MCF 10A (cell line): Measurements from ENCODE around the gene ZNF274. TPM values are rescaled to one million over a fixed set of nuclear protein-coding genes. Genes with fewer than 3 reads are reported as not detected.
A peak's percentile ranks its signal among the peaks of the same experiment; 100 is the strongest.

Experiments used
- BruUV-seq: library from RNA; stranded (reverse); fragments of 400-500 nt; replicated peaks from 2 replicates; lab custom pipeline; 2021; lab: Mats Ljungman, UMichigan
- CTCF ChIA-PET: fragments of 300-600 bp; sonication (Branson Sonifier 250); formaldehyde crosslinking; extraction: SDS; loops from one replicate; lab custom pipeline; 2021; ENCODE audit warnings: antibody characterized with exemption, inconsistent platforms; lab: Yijun Ruan, JAX
- POLR2A ChIA-PET: fragments of 300-600, 350-650 bp; sonication (Branson Sonifier 250); formaldehyde crosslinking; extraction: SDS; loops from one replicate; lab custom pipeline; 2020; ENCODE audit warnings: antibody characterized with exemption, inconsistent platforms; lab: Yijun Ruan, JAX
- DNase-seq: peaks from one replicate; pipeline ENCODE4 v3.0.0-alpha.2; 2018; ENCODE audit not compliant: unreplicated experiment
- H3K27ac Mint-ChIP-seq: one replicate; pipeline ENCODE4 v1.8.0; 2022; ENCODE audit warnings: mild to moderate bottlenecking, low read depth, mixed read lengths; ENCODE audit not compliant: unreplicated experiment
- H3K27me3 Mint-ChIP-seq: one replicate; pipeline ENCODE4 v1.8.0; 2022; ENCODE audit warnings: mixed read lengths; ENCODE audit not compliant: insufficient read depth, unreplicated experiment
- H3K36me3 Mint-ChIP-seq: one replicate; pipeline ENCODE4 v1.8.0; 2022; ENCODE audit warnings: mild to moderate bottlenecking, moderate library complexity, mixed read lengths; ENCODE audit not compliant: insufficient read depth, unreplicated experiment
- H3K4me1 Mint-ChIP-seq: one replicate; pipeline ENCODE4 v1.8.0; 2022; ENCODE audit warnings: mixed read lengths; ENCODE audit not compliant: insufficient read depth, unreplicated experiment
- H3K4me3 Mint-ChIP-seq: one replicate; pipeline ENCODE4 v1.8.0; 2022; ENCODE audit warnings: mild to moderate bottlenecking, moderate library complexity, mixed read lengths; ENCODE audit not compliant: unreplicated experiment
- H3K9me3 Mint-ChIP-seq: one replicate; pipeline ENCODE4 v1.8.0; 2022; ENCODE audit warnings: mixed read lengths; ENCODE audit not compliant: unreplicated experiment
- intact Hi-C: fragments of 100-400 bp; cut with micrococcal nuclease; formaldehyde crosslinking; loops from 2 replicates; pipeline ENCODE4 v1.14.1; 2022
- total RNA-seq: library from RNA; stranded (reverse); gene quantifications from 2 replicates; pipeline ENCODE4 v1.2.3, GENCODE V29; 2022
- TF ChIP-seq, protein P1 (sequence below): fragments of 200-600 bp; IDR thresholded peaks from one replicate; pipeline ENCODE4 v1.8.0; 2022; ENCODE audit warnings: antibody characterized with exemption, mild to moderate bottlenecking; ENCODE audit not compliant: unreplicated experiment

The ZNF274 gene
- total RNA-seq, 1 experiment from 2014 or later: 27.1 TPM

DNA sequence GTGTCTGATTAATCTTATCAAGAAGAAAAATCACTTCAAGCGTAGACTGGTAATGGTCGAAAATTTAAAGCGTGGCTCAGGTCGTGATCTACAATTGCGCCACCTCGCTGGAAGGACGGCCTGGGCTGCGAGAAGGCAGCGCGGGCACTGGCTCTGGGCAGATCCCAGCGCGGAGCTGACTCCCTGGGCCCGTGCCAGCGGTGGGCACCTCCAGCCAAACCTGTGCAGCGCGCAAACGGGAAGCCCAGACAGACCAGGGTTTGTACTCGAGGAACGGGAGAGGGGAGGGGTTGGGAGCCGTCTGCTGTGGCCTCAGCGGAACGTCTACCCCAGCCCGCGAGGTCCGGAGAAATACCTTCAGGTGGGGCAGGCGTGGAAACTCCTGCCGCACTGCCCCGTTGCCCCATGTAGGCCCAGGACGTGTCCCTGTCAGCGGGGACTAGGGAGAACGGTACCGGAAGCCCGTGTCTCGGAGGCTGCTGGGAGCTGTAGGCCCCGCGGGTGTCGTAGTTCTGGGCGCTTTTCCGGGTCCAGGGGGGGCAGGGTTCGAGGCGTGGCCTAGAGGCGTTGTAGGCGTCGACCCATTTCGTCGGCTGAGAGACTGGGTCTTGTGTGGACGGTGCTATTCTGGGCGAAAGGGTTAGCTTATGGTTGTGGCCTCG lies 21.1 kb downstream of the ZNF274 start:
- Mint-ChIP-seq H3K27ac (no peak overlapping the region), H3K27me3 (no peaks in the 10 kb centered on the region), H3K36me3 (peaks cover 76% of the 10 kb centered on the region), H3K4me1 (no peaks in the 10 kb centered on the region), H3K9me3 (peaks cover 44% of the 10 kb centered on the region), H3K4me3 (no peak overlapping the region)
- intact Hi-C loops: no loop called here
- TF ChIP-seq, protein P1, sequence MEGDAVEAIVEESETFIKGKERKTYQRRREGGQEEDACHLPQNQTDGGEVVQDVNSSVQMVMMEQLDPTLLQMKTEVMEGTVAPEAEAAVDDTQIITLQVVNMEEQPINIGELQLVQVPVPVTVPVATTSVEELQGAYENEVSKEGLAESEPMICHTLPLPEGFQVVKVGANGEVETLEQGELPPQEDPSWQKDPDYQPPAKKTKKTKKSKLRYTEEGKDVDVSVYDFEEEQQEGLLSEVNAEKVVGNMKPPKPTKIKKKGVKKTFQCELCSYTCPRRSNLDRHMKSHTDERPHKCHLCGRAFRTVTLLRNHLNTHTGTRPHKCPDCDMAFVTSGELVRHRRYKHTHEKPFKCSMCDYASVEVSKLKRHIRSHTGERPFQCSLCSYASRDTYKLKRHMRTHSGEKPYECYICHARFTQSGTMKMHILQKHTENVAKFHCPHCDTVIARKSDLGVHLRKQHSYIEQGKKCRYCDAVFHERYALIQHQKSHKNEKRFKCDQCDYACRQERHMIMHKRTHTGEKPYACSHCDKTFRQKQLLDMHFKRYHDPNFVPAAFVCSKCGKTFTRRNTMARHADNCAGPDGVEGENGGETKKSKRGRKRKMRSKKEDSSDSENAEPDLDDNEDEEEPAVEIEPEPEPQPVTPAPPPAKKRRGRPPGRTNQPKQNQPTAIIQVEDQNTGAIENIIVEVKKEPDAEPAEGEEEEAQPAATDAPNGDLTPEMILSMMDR: no peak
- CTCF ChIA-PET: no interaction called here
- POLR2A ChIA-PET: no interaction called here
- no TSS peak for BruUV-seq
- DNase-seq: no peak

DNA sequence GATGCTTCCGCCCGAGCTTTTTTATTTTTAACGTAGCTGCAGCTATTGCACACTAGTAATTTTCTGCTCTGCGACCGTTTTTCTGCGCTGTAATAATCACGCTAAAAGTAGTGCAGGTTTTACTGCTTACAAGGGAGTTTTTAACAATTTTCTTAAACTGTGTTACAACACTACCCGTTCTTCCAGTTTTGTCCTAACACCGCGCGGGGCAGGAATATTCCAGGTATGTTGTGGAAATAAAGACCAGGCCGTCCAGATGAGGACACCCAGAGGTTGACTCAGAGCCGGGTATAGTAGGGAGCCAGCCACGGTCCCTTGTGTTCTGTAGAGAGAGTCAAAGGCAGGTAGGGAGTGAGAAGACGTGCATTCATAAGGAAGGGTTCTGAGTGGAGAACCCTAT lies 21.7 kb downstream of the ZNF274 start:
- Mint-ChIP-seq H3K36me3 (peaks cover 76% of the 10 kb centered on the region), H3K4me1 (no peaks in the 10 kb centered on the region), H3K27me3 (no peaks in the 10 kb centered on the region), H3K4me3 (no peak overlapping the region), H3K9me3 (peaks cover 50% of the 10 kb centered on the region), H3K27ac (no peak overlapping the region)
- CTCF ChIA-PET: interaction anchor here (0.6 to 0.8 kb wide), 2 partner anchors 8 to 316 kb away, joined by 3 to 4 read pairs; no protein-coding TSS in a partner anchor
- no TSS peak for BruUV-seq
- intact Hi-C loops: no loop called here
- TF ChIP-seq, protein P1: no peak
- no peak for DNase-seq
- POLR2A ChIA-PET: interaction anchor here (0.5 kb wide), 1 partner anchor 231 kb away, joined by 3 read pairs; no protein-coding TSS in a partner anchor

DNA sequence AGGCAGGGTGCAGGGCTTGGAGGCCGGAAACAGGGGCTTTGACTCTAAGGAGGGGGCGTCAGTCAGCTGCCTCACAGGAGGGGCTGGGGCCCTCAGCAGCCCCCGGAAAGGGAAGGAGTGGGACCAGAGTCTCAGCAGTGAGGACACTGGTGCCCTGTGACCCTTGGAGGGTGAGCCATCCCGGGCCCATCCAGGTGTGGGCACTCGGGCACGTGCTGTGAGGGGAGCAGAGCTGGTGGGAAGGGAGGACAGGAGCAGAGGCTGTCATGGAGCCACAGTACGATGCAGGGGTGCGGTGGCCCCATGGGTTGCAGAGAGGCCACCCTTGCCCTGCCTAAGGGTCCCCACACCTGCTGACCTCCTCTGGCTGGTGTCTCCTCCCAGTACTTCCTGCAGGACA lies 26.7 kb downstream of the ZNF274 start:
- ChIA-PET POLR2A (no interaction called here), CTCF (interaction anchor here (0.5 kb wide), 1 partner anchor 643 kb away, joined by 4 read pairs; no protein-coding TSS in a partner anchor)
- Mint-ChIP-seq H3K4me3 (no peak overlapping the region), H3K27ac (no peak overlapping the region), H3K27me3 (no peaks in the 10 kb centered on the region), H3K4me1 (no peaks in the 10 kb centered on the region), H3K9me3 (peaks cover 41% of the 10 kb centered on the region), H3K36me3 (peaks cover 78% of the 10 kb centered on the region)
- intact Hi-C loops: no loop called here
- TF ChIP-seq, protein P1: no peak
- BruUV-seq: no TSS peak
- DNase-seq: no peak

DNA sequence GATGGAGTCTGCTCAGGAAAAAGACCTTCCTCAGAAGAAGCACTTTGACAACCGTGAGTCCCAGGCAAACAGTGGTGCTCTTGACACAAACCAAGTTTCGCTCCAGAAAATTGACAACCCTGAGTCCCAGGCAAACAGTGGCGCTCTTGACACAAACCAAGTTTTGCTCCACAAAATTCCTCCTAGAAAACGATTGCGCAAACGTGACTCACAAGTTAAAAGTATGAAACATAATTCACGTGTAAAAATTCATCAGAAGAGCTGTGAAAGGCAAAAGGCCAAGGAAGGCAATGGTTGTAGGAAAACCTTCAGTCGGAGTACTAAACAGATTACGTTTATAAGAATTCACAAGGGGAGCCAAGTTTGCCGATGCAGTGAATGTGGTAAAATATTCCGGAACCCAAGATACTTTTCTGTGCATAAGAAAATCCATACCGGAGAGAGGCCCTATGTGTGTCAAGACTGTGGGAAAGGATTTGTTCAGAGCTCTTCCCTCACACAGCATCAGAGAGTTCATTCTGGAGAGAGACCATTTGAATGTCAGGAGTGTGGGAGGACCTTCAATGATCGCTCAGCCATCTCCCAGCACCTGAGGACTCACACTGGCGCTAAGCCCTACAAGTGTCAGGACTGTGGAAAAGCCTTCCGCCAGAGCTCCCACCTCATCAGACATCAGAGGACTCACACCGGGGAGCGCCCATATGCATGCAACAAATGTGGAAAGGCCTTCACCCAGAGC lies 29.6 kb downstream of the ZNF274 start:
- intact Hi-C loops: no loop called here
- BruUV-seq: no TSS peak

More for the DNA sequence above, 29.6 kb downstream of the ZNF274 start:
- no peak overlapping the region for H3K4me3 Mint-ChIP-seq
- ChIA-PET POLR2A (no interaction called here), CTCF (interaction anchor here (0.6 kb wide), 1 partner anchor 20 kb away, joined by 3 read pairs; no protein-coding TSS in a partner anchor)
- TF ChIP-seq, protein P1: no peak
- peaks cover 25% of the 10 kb centered on the region for H3K9me3 Mint-ChIP-seq
- no peaks in the 10 kb centered on the region for H3K4me1 Mint-ChIP-seq
- H3K36me3 Mint-ChIP-seq: peaks cover 57% of the 10 kb centered on the region
- H3K27ac Mint-ChIP-seq: no peak overlapping the region
- peak; percentile 22 for DNase-seq
- no peaks in the 10 kb centered on the region for H3K27me3 Mint-ChIP-seq
